Endothelial cell of umbilical vein (primary cell): ENCODE results near the gene TMC6. TPM values are rescaled to one million over a fixed set of nuclear protein-coding genes. Genes with fewer than 3 reads are reported as not detected.

Experiments used
- BruUV-seq: library from RNA; stranded (reverse); fragments of 400-500 nt; replicated peaks from 2 replicates; lab custom pipeline; 2021; lab: Mats Ljungman, UMichigan
- CTCF ChIA-PET: fragments of 300-600, 350-600 bp; sonication (Branson Sonifier 250); formaldehyde crosslinking; loops from one replicate; lab custom pipeline; 2021; ENCODE audit warnings: antibody characterized with exemption, inconsistent platforms; lab: Charles Lee
- POLR2A ChIA-PET: fragments of 300-600, 350-600 bp; sonication (Branson Sonifier 250); formaldehyde crosslinking; loops from one replicate; lab custom pipeline; 2021; ENCODE audit warnings: antibody characterized with exemption, inconsistent platforms; lab: Charles Lee
- DNase-seq: peaks from one replicate; pipeline ENCODE4 v3.0.0-alpha.2; 2011; ENCODE audit warnings: low read depth, low spot score
- FAIRE-seq: peaks from 2 replicates; lab custom pipeline; 2011; peaks lifted over from hg19 to GRCh38; lab: Jason Lieb, UNC
- H2AFZ ChIP-seq: 2 replicates; pipeline ENCODE4 v1.6.0; 2012; ENCODE audit warnings: low read depth, low read length, control low read depth, inconsistent platforms
- H3K27ac ChIP-seq: 2 replicates; pipeline ENCODE4 v1.5.1; 2011; ENCODE audit warnings: low read depth, mild to moderate bottlenecking, control low read depth, low read length, moderate library complexity; ENCODE audit not compliant: insufficient read depth
- H3K27me3 ChIP-seq, 2 experiments: 2 replicates each; pipeline versions ENCODE4 v1.6.0 to v1.6.1; 2011; ENCODE audit warnings: low read length in 2 of 2, mixed read lengths in 1 of 2; ENCODE audit not compliant: control insufficient read depth in 2 of 2, insufficient read depth in 2 of 2
- H3K36me3 ChIP-seq, 2 experiments: 2 replicates in 1 of 2; 3 replicates in 1 of 2; pipeline ENCODE4 v1.5.1; 2011; ENCODE audit warnings: low read length in 2 of 2, mild to moderate bottlenecking in 1 of 2, moderate library complexity in 1 of 2; ENCODE audit not compliant: control insufficient read depth in 2 of 2, insufficient read depth in 2 of 2; ENCODE audit errors: extremely low read depth in 1 of 2
- H3K4me1 ChIP-seq: 3 replicates; pipeline ENCODE4 v1.5.1; 2011; ENCODE audit warnings: mild to moderate bottlenecking, low read length; ENCODE audit not compliant: control insufficient read depth, insufficient read depth; ENCODE audit errors: extremely low read depth
- H3K4me2 ChIP-seq: 2 replicates; pipeline ENCODE4 v1.6.1; 2011; ENCODE audit warnings: low read length, control low read depth, mixed read lengths; ENCODE audit not compliant: insufficient read depth
- H3K4me3 ChIP-seq, 3 experiments: fragments of 200-600 bp in 1 of 3; sonication (generic), shearing (Covaris generic) in 1 of 3; replicated peaks in 1 of 3; 2 replicates each; pipeline ENCODE4 v1.5.1; 2011 to 2016; ENCODE audit warnings: control low read depth in 3 of 3, low read length in 3 of 3, mild to moderate bottlenecking in 2 of 3, inconsistent platforms in 1 of 3, low read depth in 1 of 3, moderate library complexity in 1 of 3; ENCODE audit not compliant: insufficient read depth in 1 of 3
- H3K79me2 ChIP-seq: 2 replicates; pipeline ENCODE4 v1.6.0; 2012; ENCODE audit warnings: low read length, inconsistent platforms; ENCODE audit not compliant: control insufficient read depth, insufficient read depth
- H3K9ac ChIP-seq: replicated peaks from 2 replicates; pipeline ENCODE3; 2011; ENCODE audit warnings: low read length, control low read depth; ENCODE audit not compliant: insufficient read depth; ENCODE audit errors: extremely low read depth
- H3K9me1 ChIP-seq: replicated peaks from 3 replicates; pipeline ENCODE4 v1.6.0; 2011; ENCODE audit warnings: mild to moderate bottlenecking, low read length; ENCODE audit not compliant: control insufficient read depth, insufficient read depth; ENCODE audit errors: extremely low read depth
- H3K9me3 ChIP-seq: replicated peaks from 2 replicates; pipeline ENCODE4 v1.5.1; 2012; ENCODE audit warnings: low read length, inconsistent platforms; ENCODE audit not compliant: control insufficient read depth, insufficient read depth
- H4K20me1 ChIP-seq: replicated peaks from 2 replicates; pipeline ENCODE3; 2011; ENCODE audit warnings: mild to moderate bottlenecking, low read length; ENCODE audit not compliant: control insufficient read depth, insufficient read depth; ENCODE audit errors: extremely low read depth
- CTCF ChIP-seq, 2 donors: IDR thresholded peaks; 1 replicate in 1 of 2; 2 replicates in 1 of 2; pipeline ENCODE4 v1.5.1; 2011; ENCODE audit warnings: low read length in 2 of 2, mild to moderate bottlenecking in 2 of 2, moderate library complexity in 2 of 2, control low read depth in 1 of 2, inconsistent platforms in 1 of 2, low read depth in 1 of 2; ENCODE audit not compliant: insufficient read depth in 1 of 2; ENCODE audit errors: extremely low read depth in 1 of 2
- EZH2 ChIP-seq: IDR thresholded peaks from 2 replicates; pipeline ENCODE4 v1.6.1; 2012; ENCODE audit warnings: borderline replicate concordance, low read depth, mild to moderate bottlenecking, moderate library complexity, low read length, inconsistent platforms; ENCODE audit not compliant: severe bottlenecking
- FOS ChIP-seq: IDR thresholded peaks from 2 replicates; pipeline ENCODE4 v1.6.1; 2011; ENCODE audit warnings: mild to moderate bottlenecking, low read length, moderate library complexity, borderline replicate concordance; ENCODE audit not compliant: insufficient read depth
- GATA2 ChIP-seq: IDR thresholded peaks from 2 replicates; pipeline ENCODE4 v1.7.0; 2011; ENCODE audit warnings: low read depth, mild to moderate bottlenecking, moderate library complexity, mixed read lengths, low read length; ENCODE audit not compliant: insufficient read length, insufficient read depth
- JUN ChIP-seq: IDR thresholded peaks from 2 replicates; pipeline ENCODE4 v1.6.1; 2011; ENCODE audit warnings: borderline replicate concordance, low read depth; ENCODE audit not compliant: insufficient read length, insufficient read depth
- MAX ChIP-seq: IDR thresholded peaks from 2 replicates; pipeline ENCODE4 v1.6.1; 2011; ENCODE audit not compliant: insufficient read depth, insufficient read length
- MYC ChIP-seq: IDR thresholded peaks from one replicate; pipeline ENCODE4 v1.6.1; 2011; ENCODE audit warnings: mild to moderate bottlenecking, low read depth, low read length
- POLR2A ChIP-seq: IDR thresholded peaks from 2 replicates; pipeline ENCODE4 v1.6.1; 2012; ENCODE audit warnings: low read depth, mild to moderate bottlenecking, control low read depth, low read length
- POLR2AphosphoS5 ChIP-seq: IDR thresholded peaks from 2 replicates; pipeline ENCODE4 v1.6.1; 2012; ENCODE audit warnings: low read depth, mild to moderate bottlenecking, control low read depth, low read length, moderate library complexity; ENCODE audit not compliant: insufficient read depth
- dilution Hi-C: fragments of 300-500 bp; cut with MboI; formaldehyde crosslinking; loops from one replicate; pipeline ENCODE4 v1.15.0; 2019; ENCODE audit warnings: low sequenced_read_pairs; ENCODE audit not compliant: extremely low pct_ligation_motif_present
- intact Hi-C: fragments of 100-400 bp; cut with micrococcal nuclease; formaldehyde crosslinking; loops from one replicate; pipeline ENCODE4 v1.10.0; 2022
- polyA plus RNA-seq, 4 experiments: library from polyadenylated mRNA; depleted of rRNA in 3 of 4; stranded (reverse) in 3 of 4; unstranded in 1 of 4; fragments of >200 nt; gene quantifications; 2 replicates each; pipeline versions ENCODE4 v1.2.1 to v1.2.3, GENCODE V29; 2011 to 2012; ENCODE audit warnings: missing spikeins in 1 of 4
- total RNA-seq: library from RNA; stranded (reverse); gene quantifications from 2 replicates; pipeline ENCODE4 v1.2.3, GENCODE V29; 2021

The TMC6 gene
- total and polyA plus RNA-seq, 2 donors (not counting 3 experiments of a cell fraction or from before 2014, with no cell fraction given): 23.2 to 72.4 TPM

- dilution Hi-C loops: no loop called here
- H3K9me1 ChIP-seq: no peaks in the 10 kb centered on the region
- DNase-seq (no peak), FAIRE-seq (no peak)
- TF ChIP-seq MAX (no peak), POLR2AphosphoS5 (no peak), EZH2 (no peak), FOS (no peak), POLR2A (no peak), JUN (no peak), GATA2 (no peak), MYC (no peak), CTCF (IDR thresholded peaks at IDR 0.05; ENCODE audit: extremely low read depth in 1 of 2, insufficient read depth in 1 of 2, low read depth in 1 of 2, low read length in 2 of 2) (no peak)
- intact Hi-C loops: no loop called here
- no peak overlapping the region for H3K4me2 ChIP-seq
- H4K20me1 ChIP-seq: no peaks in the 10 kb centered on the region
- peaks cover 0 to 14% of the 10 kb centered on the region in 2 experiments for H3K36me3 ChIP-seq
- H3K27me3 ChIP-seq: no peaks in the 10 kb centered on the region
- no peak overlapping the region for H2AFZ ChIP-seq
- POLR2A ChIA-PET: no interaction called here
- CTCF ChIA-PET: interaction anchor here (1.2 kb wide), 1 partner anchor 18 kb away, joined by 3 read pairs; no protein-coding TSS in a partner anchor
- no peak overlapping the region for H3K4me3 ChIP-seq
- H3K9ac ChIP-seq: no peak overlapping the region
- H3K79me2 ChIP-seq: no peaks in the 10 kb centered on the region
- H3K9me3 ChIP-seq: no peaks in the 10 kb centered on the region
- no TSS peak for BruUV-seq
- no peak overlapping the region for H3K27ac ChIP-seq
- H3K4me1 ChIP-seq: no peaks in the 10 kb centered on the region
Measured at GRCh38 chr17:78103311-78103710, 25.2 kb downstream of the TMC6 start.
